SU-DHL-6 (cell line): ENCODE results near the gene WNT10A.

Experiments used
- H2AFZ ChIP-seq: fragments of 200-600 bp; sonication (generic); 2 replicates; pipeline ENCODE4 v1.6.1; 2014; ENCODE audit warnings: low read depth, mild to moderate bottlenecking, moderate library complexity, mixed read lengths, antibody characterized with exemption, low read length; ENCODE audit not compliant: severe bottlenecking
- H3F3A ChIP-seq: fragments of 200-600 bp; shearing (Covaris generic); 2 replicates; pipeline ENCODE4 v1.6.0; 2016; ENCODE audit warnings: antibody characterized with exemption, mild to moderate bottlenecking; ENCODE audit not compliant: insufficient read depth
- H3K27ac ChIP-seq: fragments of 200-600 bp; sonication (generic); 2 replicates; pipeline ENCODE4 v1.5.1; 2016; ENCODE audit warnings: low read depth, mild to moderate bottlenecking, low read length, moderate library complexity, mixed read lengths
- H3K27me3 ChIP-seq: fragments of 200-600 bp; sonication (generic), shearing (Covaris generic); 2 replicates; pipeline ENCODE4 v1.6.0; 2014; ENCODE audit warnings: mild to moderate bottlenecking, low read length
- H3K36me3 ChIP-seq: fragments of 200-600 bp; sonication (generic); 2 replicates; pipeline ENCODE4 v1.6.1; 2014; ENCODE audit warnings: mild to moderate bottlenecking, low read length, mixed read lengths
- H3K4me2 ChIP-seq: fragments of 300-600, 200-600 bp; shearing (Covaris generic), sonication (generic); 2 replicates; pipeline ENCODE4 v1.6.0; 2014; ENCODE audit warnings: low read length, low read depth, mild to moderate bottlenecking; ENCODE audit not compliant: poor library complexity, severe bottlenecking
- H3K4me3 ChIP-seq: fragments of 200-600 bp; sonication (generic); 2 replicates; pipeline ENCODE4 v1.5.1; 2014; ENCODE audit warnings: antibody characterized with exemption, low read length, mild to moderate bottlenecking, mixed read lengths; ENCODE audit not compliant: insufficient read depth, poor library complexity, severe bottlenecking
- H3K79me2 ChIP-seq: fragments of 200-600 bp; sonication (generic); 2 replicates; pipeline ENCODE4 v1.6.1; 2014; ENCODE audit warnings: mild to moderate bottlenecking, low read length, moderate library complexity; ENCODE audit not compliant: insufficient read depth
- H3K9ac ChIP-seq: fragments of 200-600 bp; sonication (generic); 2 replicates; pipeline ENCODE4 v1.7.0; 2014; ENCODE audit warnings: mild to moderate bottlenecking, low read length
- H3K9me2 ChIP-seq: fragments of 200-600 bp; sonication (generic); replicated peaks from 2 replicates; pipeline ENCODE4 v1.6.1; 2014; ENCODE audit warnings: low read length; ENCODE audit not compliant: insufficient read depth
- H3K9me3 ChIP-seq: fragments of 200-600 bp; sonication (generic); 2 replicates; pipeline ENCODE4 v1.6.1; 2014; ENCODE audit warnings: low read length, mixed read lengths; ENCODE audit not compliant: insufficient read depth
- H4K20me1 ChIP-seq: fragments of 200-600 bp; sonication (generic); 2 replicates; pipeline ENCODE4 v1.6.1; 2014; ENCODE audit warnings: low read depth, mild to moderate bottlenecking, antibody characterized with exemption, low read length, moderate library complexity, mixed read lengths
- EZH2phosphoT487 ChIP-seq: fragments of 200-600 bp; sonication (generic), shearing (Covaris generic); conservative IDR thresholded peaks from 2 replicates; pipeline ENCODE4 v1.6.1; 2018; ENCODE audit warnings: mild to moderate bottlenecking, antibody characterized with exemption, low read length, moderate library complexity, mixed read lengths
- TF ChIP-seq, protein P1 (sequence below): fragments of 200-600 bp; sonication (generic); IDR thresholded peaks from one replicate; pipeline ENCODE4 v1.5.1; 2017; ENCODE audit warnings: antibody characterized with exemption, mild to moderate bottlenecking, low read length, moderate library complexity; ENCODE audit not compliant: insufficient read depth, poor library complexity, severe bottlenecking

The WNT10A gene

DNA sequence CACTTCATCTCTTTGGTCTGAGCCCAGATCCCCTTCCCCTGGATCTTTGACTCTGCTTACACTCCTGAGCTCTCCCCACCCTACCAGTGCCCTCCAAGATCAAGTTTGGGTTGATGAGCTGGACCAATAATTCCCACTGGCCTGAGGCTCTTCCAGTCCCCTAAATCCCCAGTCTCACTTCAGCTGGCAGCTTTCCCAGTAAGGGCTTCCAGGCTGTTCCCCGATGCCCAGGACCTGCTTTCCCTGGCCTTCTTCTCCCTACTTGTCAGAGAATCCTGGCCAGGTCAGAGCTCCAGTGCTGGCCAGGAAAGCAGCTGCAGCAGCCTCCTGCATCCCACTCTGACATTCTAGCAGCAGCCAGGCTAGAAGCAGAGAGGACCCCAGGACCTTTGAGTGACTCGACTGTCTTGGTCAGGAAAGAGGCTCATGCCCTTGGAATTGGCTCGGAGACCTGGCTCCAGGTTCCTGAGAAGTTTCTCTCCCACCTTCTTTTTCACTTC lies 17.6 kb upstream of the WNT10A start:
- H3F3A ChIP-seq, result no peaks in the 10 kb centered on the region
- H4K20me1 ChIP-seq, result no peaks in the 10 kb centered on the region
- H3K9me2 ChIP-seq, result no peaks in the 10 kb centered on the region
- no peak overlapping the region for H3K27ac ChIP-seq
- TF ChIP-seq, protein P1, sequence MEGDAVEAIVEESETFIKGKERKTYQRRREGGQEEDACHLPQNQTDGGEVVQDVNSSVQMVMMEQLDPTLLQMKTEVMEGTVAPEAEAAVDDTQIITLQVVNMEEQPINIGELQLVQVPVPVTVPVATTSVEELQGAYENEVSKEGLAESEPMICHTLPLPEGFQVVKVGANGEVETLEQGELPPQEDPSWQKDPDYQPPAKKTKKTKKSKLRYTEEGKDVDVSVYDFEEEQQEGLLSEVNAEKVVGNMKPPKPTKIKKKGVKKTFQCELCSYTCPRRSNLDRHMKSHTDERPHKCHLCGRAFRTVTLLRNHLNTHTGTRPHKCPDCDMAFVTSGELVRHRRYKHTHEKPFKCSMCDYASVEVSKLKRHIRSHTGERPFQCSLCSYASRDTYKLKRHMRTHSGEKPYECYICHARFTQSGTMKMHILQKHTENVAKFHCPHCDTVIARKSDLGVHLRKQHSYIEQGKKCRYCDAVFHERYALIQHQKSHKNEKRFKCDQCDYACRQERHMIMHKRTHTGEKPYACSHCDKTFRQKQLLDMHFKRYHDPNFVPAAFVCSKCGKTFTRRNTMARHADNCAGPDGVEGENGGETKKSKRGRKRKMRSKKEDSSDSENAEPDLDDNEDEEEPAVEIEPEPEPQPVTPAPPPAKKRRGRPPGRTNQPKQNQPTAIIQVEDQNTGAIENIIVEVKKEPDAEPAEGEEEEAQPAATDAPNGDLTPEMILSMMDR, result no peak
- no peak for TF ChIP-seq EZH2phosphoT487
- H3K4me2 ChIP-seq, result no peak overlapping the region
- H3K9me3 ChIP-seq, result no peaks in the 10 kb centered on the region
- H2AFZ ChIP-seq, result no peak overlapping the region
- H3K27me3 ChIP-seq, result no peaks in the 10 kb centered on the region
- H3K4me3 ChIP-seq, result no peak overlapping the region
- H3K79me2 ChIP-seq, result no peaks in the 10 kb centered on the region
- no peak overlapping the region for H3K9ac ChIP-seq
- no peaks in the 10 kb centered on the region for H3K36me3 ChIP-seq

DNA sequence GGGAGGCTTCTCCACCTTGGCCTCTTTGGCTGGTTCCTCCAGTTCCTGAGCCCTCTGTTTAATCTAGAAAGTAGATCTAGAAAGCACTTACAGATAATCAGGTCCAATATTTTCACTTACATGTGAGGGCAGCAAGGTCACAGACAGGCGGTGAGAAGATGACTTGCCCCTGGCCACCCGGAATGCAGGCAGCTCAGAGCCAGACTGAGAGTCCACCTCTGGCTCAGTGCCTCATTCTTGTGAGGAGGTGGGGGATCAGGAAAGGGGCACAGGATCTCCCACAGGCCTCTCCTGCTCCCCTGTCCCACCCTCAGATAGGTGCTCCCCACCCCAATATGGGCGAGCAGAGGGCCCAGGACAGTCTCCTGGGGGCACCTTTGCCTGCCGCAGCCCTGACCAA lies 15.3 kb upstream of the WNT10A start:
- Histone ChIP-seq H3K27me3 (no peaks in the 10 kb centered on the region), H2AFZ (no peak overlapping the region), H3K36me3 (no peaks in the 10 kb centered on the region), H4K20me1 (no peaks in the 10 kb centered on the region), H3K4me3 (no peak overlapping the region), H3F3A (no peaks in the 10 kb centered on the region), H3K4me2 (no peak overlapping the region), H3K79me2 (no peaks in the 10 kb centered on the region), H3K9me3 (no peaks in the 10 kb centered on the region), H3K9ac (no peak overlapping the region), H3K9me2 (no peaks in the 10 kb centered on the region), H3K27ac (no peak overlapping the region)
- no peak for TF ChIP-seq EZH2phosphoT487
- TF ChIP-seq, protein P1, result no peak

DNA sequence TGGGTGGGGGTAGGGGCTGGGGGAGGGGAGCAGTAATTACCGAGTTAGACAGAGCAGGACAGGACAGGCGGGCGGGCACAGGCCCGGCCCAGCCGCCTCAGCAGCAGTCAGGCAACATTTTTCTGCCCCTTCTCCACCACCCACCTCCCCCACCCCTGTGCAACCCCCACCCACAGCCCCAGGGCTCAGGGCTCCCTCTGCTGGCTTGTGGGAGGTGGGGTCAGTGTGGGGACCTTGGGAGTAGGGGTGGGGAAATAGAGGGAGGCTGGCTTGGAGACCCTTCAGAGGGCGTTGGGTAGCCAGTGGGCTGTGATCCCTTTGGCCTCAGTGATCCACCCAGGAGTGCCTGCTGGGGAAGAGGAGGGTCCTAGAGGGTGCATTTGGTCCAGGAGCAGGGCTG lies 14.7 kb upstream of the WNT10A start:
- Histone ChIP-seq H3K79me2 (no peaks in the 10 kb centered on the region), H3K36me3 (no peaks in the 10 kb centered on the region), H3K4me2 (no peak overlapping the region), H3K9me2 (no peaks in the 10 kb centered on the region), H3K27me3 (no peaks in the 10 kb centered on the region), H4K20me1 (no peaks in the 10 kb centered on the region), H3K4me3 (no peak overlapping the region), H2AFZ (no peak overlapping the region), H3K27ac (no peak overlapping the region), H3F3A (no peaks in the 10 kb centered on the region), H3K9ac (no peak overlapping the region), H3K9me3 (no peaks in the 10 kb centered on the region)
- TF ChIP-seq, protein P1, result no peak
- TF ChIP-seq EZH2phosphoT487, result no peak
